D721Med (cell line): ENCODE data around the gene VWA8.

Experiments used
- DNase-seq: peaks from one replicate; pipeline ENCODE4 v3.0.0; 2011; ENCODE audit warnings: low spot score; ENCODE audit not compliant: insufficient read length
- FAIRE-seq: peaks from 2 replicates; lab custom pipeline; 2011; peaks lifted over from hg19 to GRCh38; lab: Jason Lieb, UNC
- CTCF ChIP-seq: IDR thresholded peaks from 2 replicates; pipeline ENCODE4 v1.5.1; 2012; ENCODE audit warnings: mild to moderate bottlenecking, control low read depth; ENCODE audit not compliant: insufficient read depth; ENCODE audit errors: missing control alignments

Gene VWA8

GRCh38 chr13:41995946-41996345, 35.0 kb upstream of the VWA8 start:
- FAIRE-seq (no peak), DNase-seq (no peak)
- TF ChIP-seq CTCF: no peak

- no peak for DNase-seq
- no peak for TF ChIP-seq CTCF
- no peak for FAIRE-seq
Measured at GRCh38 chr13:41995336-41995735, 34.4 kb upstream of the VWA8 start.

- no peak for TF ChIP-seq CTCF
- no peak for DNase-seq
- FAIRE-seq: no peak
Measured at GRCh38 chr13:41994696-41995095, 33.8 kb upstream of the VWA8 start.

- FAIRE-seq (no peak), DNase-seq (no peak)
- no peak for TF ChIP-seq CTCF
Measured at GRCh38 chr13:41991936-41992335, 31.0 kb upstream of the VWA8 start.

- no peak for FAIRE-seq
- no peak for DNase-seq
- TF ChIP-seq CTCF: no peak
Measured at GRCh38 chr13:41988244-41988643, 27.3 kb upstream of the VWA8 start.

- TF ChIP-seq CTCF: no peak
- DNase-seq (no peak), FAIRE-seq (no peak)
Measured at GRCh38 chr13:41985788-41986508, 25.0 kb upstream of the VWA8 start.

GRCh38 chr13:41981951-41982715, 21.2 kb upstream of the VWA8 start:
- TF ChIP-seq CTCF: no peak

More at GRCh38 chr13:41981951-41982715, 21.2 kb upstream of the VWA8 start:
- DNase-seq (no peak), FAIRE-seq (no peak)
